B cell (primary cell): Measurements from ENCODE around the gene FSCN2. TPM values are rescaled to one million over a fixed set of nuclear protein-coding genes. Genes with fewer than 3 reads are reported as not detected.

ENCODE experiments used
- ATAC-seq: fragments of 200-7000 bp; cut with Tn5 transposase; one replicate; pipeline ENCODE4 v1.10.0; 2021; ENCODE audit warnings: low read depth, mild to moderate bottlenecking, moderate number of reproducible peaks, moderate library complexity
- CTCF ChIA-PET: fragments of 350-600 bp; sonication (Branson Sonifier 250); formaldehyde crosslinking; loops from one replicate; lab custom pipeline; 2021; ENCODE audit warnings: antibody characterized with exemption, inconsistent platforms; lab: Charles Lee
- POLR2A ChIA-PET: fragments of 350-600 bp; sonication (Branson Sonifier 250); formaldehyde crosslinking; loops from one replicate; lab custom pipeline; 2021; ENCODE audit warnings: antibody characterized with exemption; lab: Charles Lee
- DNase-seq: peaks from one replicate; pipeline ENCODE4 v3.0.0; 2013
- H2AFZ ChIP-seq: 2 replicates; pipeline ENCODE4 v1.6.1; 2012; ENCODE audit warnings: mild to moderate bottlenecking, low read depth, low read length; ENCODE audit not compliant: insufficient read depth, poor library complexity, severe bottlenecking
- H3K27ac ChIP-seq, 2 donors: 1 replicate in 1 of 2; 2 replicates in 1 of 2; pipeline ENCODE4 v1.5.1; 2012 to 2013; ENCODE audit warnings: low read length in 2 of 2, mild to moderate bottlenecking in 2 of 2, moderate library complexity in 1 of 2
- H3K27me3 ChIP-seq, 4 experiments: fragments of 200-600 bp in 1 of 4; sonication (generic) in 1 of 4; replicated peaks in 1 of 4; 1 replicate in 2 of 4; 2 replicates in 2 of 4; pipeline versions ENCODE4 v1.6.1 to v1.7.0; 2013 to 2016; ENCODE audit warnings: low read length in 3 of 4, mild to moderate bottlenecking in 2 of 4, mixed read lengths in 1 of 4, moderate library complexity in 1 of 4; ENCODE audit not compliant: insufficient read depth in 4 of 4, control insufficient read depth in 3 of 4; ENCODE audit errors: control extremely low read depth in 1 of 4
- H3K36me3 ChIP-seq, 2 experiments: replicated peaks in 1 of 2; 1 replicate in 1 of 2; 2 replicates in 1 of 2; pipeline versions ENCODE4 v1.6.1 to v1.7.1; 2013; ENCODE audit warnings: low read length in 1 of 2; ENCODE audit not compliant: insufficient read depth in 2 of 2, control insufficient read depth in 1 of 2; ENCODE audit errors: control extremely low read depth in 1 of 2, extremely low read depth in 1 of 2
- H3K4me1 ChIP-seq, 2 donors: fragments of 200-600 bp in 1 of 2; sonication (generic) in 1 of 2; 1 replicate in 1 of 2; 2 replicates in 1 of 2; pipeline versions ENCODE4 v1.5.1 to v1.6.1; 2013 to 2017; ENCODE audit warnings: low read length in 2 of 2; ENCODE audit not compliant: control insufficient read depth in 2 of 2, insufficient read depth in 2 of 2
- H3K4me2 ChIP-seq: replicated peaks from 2 replicates; pipeline ENCODE3; 2012; ENCODE audit warnings: mild to moderate bottlenecking, low read depth, low read length; ENCODE audit not compliant: poor library complexity, severe bottlenecking
- H3K4me3 ChIP-seq, 5 experiments: fragments of 200-600 bp in 1 of 5; sonication (generic) in 1 of 5; 1 replicate in 3 of 5; 2 replicates in 2 of 5; pipeline versions ENCODE4 v1.5.1 to v1.7.0; 2011 to 2016; ENCODE audit warnings: low read length in 4 of 5, mild to moderate bottlenecking in 4 of 5, low read depth in 2 of 5, control low read depth in 1 of 5, moderate library complexity in 1 of 5; ENCODE audit not compliant: insufficient read depth in 1 of 5; ENCODE audit errors: control extremely low read depth in 1 of 5, extremely low read depth in 1 of 5
- H3K79me2 ChIP-seq: fragments of 200-600 bp; sonication (generic); one replicate; pipeline ENCODE4 v1.6.0; 2016; ENCODE audit warnings: low read length; ENCODE audit not compliant: control insufficient read depth, insufficient read depth
- H3K9ac ChIP-seq: fragments of 200-600 bp; sonication (generic); 2 replicates; pipeline ENCODE4 v1.6.1; 2017; ENCODE audit warnings: mild to moderate bottlenecking, low read length, moderate library complexity
- H3K9me3 ChIP-seq, 3 donors: one replicate each; pipeline versions ENCODE4 v1.6.1 to v1.7.1; 2013; ENCODE audit warnings: low read length in 2 of 3; ENCODE audit not compliant: control insufficient read depth in 2 of 3, insufficient read depth in 1 of 3; ENCODE audit errors: control extremely low read depth in 1 of 3
- H4K20me1 ChIP-seq: 2 replicates; pipeline ENCODE4 v1.6.0; 2012; ENCODE audit warnings: mild to moderate bottlenecking, low read length; ENCODE audit not compliant: insufficient read depth, control insufficient read depth, poor library complexity, severe bottlenecking
- H3K27ac Mint-ChIP-seq: one replicate; pipeline ENCODE4 v1.8.0; 2021; ENCODE audit warnings: mixed read lengths
- H3K27me3 Mint-ChIP-seq: one replicate; pipeline ENCODE4 v1.8.0; 2021; ENCODE audit warnings: mixed read lengths
- H3K4me1 Mint-ChIP-seq: one replicate; pipeline ENCODE4 v1.8.0; 2021; ENCODE audit warnings: mixed read lengths
- H3K4me3 Mint-ChIP-seq: one replicate; pipeline ENCODE4 v1.8.0; 2021; ENCODE audit warnings: mixed read lengths
- H3K9me3 Mint-ChIP-seq: one replicate; pipeline ENCODE4 v1.8.0; 2022; ENCODE audit warnings: mixed read lengths; ENCODE audit not compliant: insufficient read depth
- CTCF ChIP-seq: fragments of 200-600 bp; IDR thresholded peaks from one replicate; pipeline ENCODE4 v1.8.0; 2022; ENCODE audit warnings: antibody characterized with exemption, mild to moderate bottlenecking
- EZH2 ChIP-seq: IDR thresholded peaks from 2 replicates; pipeline ENCODE4 v1.6.1; 2012; ENCODE audit warnings: borderline replicate concordance, low read depth, mild to moderate bottlenecking, moderate library complexity, low read length; ENCODE audit not compliant: insufficient read depth, poor library complexity, severe bottlenecking
- WGBS: methylation state at CpG from one replicate; pipeline ENCODE4 v1.1.5; 2013; ENCODE audit warnings: missing lambda C conversion rate; ENCODE audit not compliant: insufficient coverage; 5-methylcytosine and 5-hydroxymethylcytosine counted together
- intact Hi-C: fragments of 100-400 bp; cut with micrococcal nuclease; formaldehyde crosslinking; loops from one replicate; pipeline ENCODE4 v1.10.0; 2022
- polyA plus RNA-seq: library from polyadenylated mRNA; depleted of rRNA; stranded (reverse); fragments of >200 nt; gene quantifications from 2 replicates; pipeline ENCODE4 v1.2.3, GENCODE V29; 2012
- total RNA-seq, 2 donors: library from RNA; stranded (reverse); fragments of 120-200 nt in 1 of 2; gene quantifications; 1 replicate in 1 of 2; 2 replicates in 1 of 2; pipeline versions ENCODE4 v1.2.3 to v1.2.4, GENCODE V29; 2013 to 2022

The FSCN2 gene
- total and polyA plus RNA-seq, 2 donors (not counting 1 experiment from before 2014, with no cell fraction given), result 6.3 to 12.0 TPM

DNA sequence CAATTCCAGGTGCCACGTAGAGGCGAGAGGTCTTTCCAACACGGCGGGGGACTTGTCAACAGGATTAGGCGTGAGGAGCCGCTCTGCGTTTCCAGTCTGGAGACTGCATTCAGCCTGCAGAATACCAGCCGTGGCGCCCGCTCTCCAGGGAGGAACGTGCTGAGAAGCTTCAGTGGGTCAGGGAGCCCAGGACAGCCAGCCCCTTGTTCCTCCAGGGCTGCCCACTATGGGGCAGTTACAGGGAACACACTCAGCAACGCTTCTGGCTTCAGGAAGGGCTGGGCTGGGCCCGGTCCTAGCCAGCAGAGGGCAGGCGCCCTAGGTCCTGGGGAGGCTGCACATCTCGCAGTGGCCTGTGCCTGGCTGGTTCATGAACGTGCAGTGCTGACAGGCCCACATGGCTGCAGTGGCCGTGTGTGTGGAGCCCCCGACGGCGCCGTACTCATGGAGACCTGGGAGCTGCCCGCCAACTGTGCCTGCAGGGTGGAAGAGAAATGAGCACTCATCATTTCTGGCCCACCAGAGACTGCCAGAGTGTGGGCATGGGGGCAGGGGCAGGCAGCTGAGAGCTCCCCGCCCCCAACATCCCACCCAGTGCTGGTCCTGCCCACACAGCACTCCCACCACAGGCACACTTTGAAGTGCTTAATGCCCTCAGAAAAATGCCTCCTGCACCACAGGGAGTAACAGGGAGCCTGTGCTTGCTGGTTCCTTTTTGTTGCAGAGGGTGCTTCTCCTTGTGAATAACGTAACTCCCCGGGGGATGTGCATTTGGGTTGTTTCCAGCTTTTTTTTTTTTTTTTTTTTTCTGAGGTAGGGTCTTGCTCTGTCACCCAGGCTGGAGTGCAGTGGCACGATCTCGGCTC, 31.0 kb downstream of the FSCN2 start:
- Histone ChIP-seq H3K4me2 (no peak overlapping the region), H3K4me3 (no peak overlapping the region), H3K79me2 (peaks cover 26% of the 10 kb centered on the region), H3K27me3 (no peaks in the 10 kb centered on the region), H4K20me1 (no peaks in the 10 kb centered on the region), H3K36me3 (peaks cover 0 to 38% of the 10 kb centered on the region in 2 experiments), H3K27ac (no peak overlapping the region), H3K9me3 (no peaks in the 10 kb centered on the region), H3K9ac (no peak overlapping the region), H3K4me1 (peaks cover 31 to 51% of the 10 kb centered on the region in 2 donors), H2AFZ (no peak overlapping the region)
- TF ChIP-seq EZH2 (no peak), CTCF (no peak)
- DNase-seq (no peak), ATAC-seq (no peak)
- Mint-ChIP-seq H3K27me3 (no peaks in the 10 kb centered on the region), H3K9me3 (no peaks in the 10 kb centered on the region), H3K4me1 (peaks cover 37% of the 10 kb centered on the region), H3K27ac (no peak overlapping the region), H3K4me3 (no peak overlapping the region)
- POLR2A ChIA-PET, result interaction anchor here (0.7 kb wide), 2 partner anchors 13 to 34 kb away, joined by 12 to 17 read pairs; no protein-coding TSS in a partner anchor
- 92% methylated on average over 23 of the region's 27 CpGs for WGBS
- CTCF ChIA-PET, result no interaction called here
- intact Hi-C loops, result no loop called here

DNA sequence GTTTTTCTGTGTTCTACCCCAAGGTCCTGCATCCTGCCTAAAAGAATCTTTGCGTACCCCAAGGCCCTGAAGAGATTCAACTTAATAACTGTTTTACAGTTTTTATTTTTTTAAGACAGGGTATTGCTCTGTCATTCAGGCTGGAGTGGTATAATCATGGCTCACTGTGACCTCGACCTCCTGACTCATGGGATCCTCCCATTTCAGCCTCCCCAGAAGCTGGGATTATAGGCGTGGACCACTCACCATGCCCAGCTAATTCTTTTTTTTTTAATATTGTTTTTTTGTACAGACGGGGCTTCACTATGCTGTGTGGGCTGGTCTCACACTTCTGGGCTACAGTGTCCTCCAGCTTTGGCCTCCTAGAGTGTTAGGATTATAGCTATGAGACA, 33.3 kb downstream of the FSCN2 start:
- peaks cover 0 to 54% of the 10 kb centered on the region in 2 experiments for H3K36me3 ChIP-seq
- ChIA-PET POLR2A (interaction anchor here (1.8 to 2.5 kb wide), 2 partner anchors 10 to 43 kb away, joined by 6 to 9 read pairs; partner anchors contain the start of gene FAAP100), CTCF (interaction anchor here (0.8 to 2.4 kb wide), 4 partner anchors 40 to 270 kb away, joined by 3 to 10 read pairs (median 4); no protein-coding TSS in a partner anchor)
- TF ChIP-seq CTCF, result no peak
- no peak for TF ChIP-seq EZH2
- H3K9me3 ChIP-seq, result no peaks in the 10 kb centered on the region
- peak overlapping the region; percentile 63 for H2AFZ ChIP-seq
- H3K4me3 ChIP-seq, result peak overlapping the region in 3 of 5 experiments; percentile 5 to 40 (median 19)
- peaks cover 30 to 48% of the 10 kb centered on the region in 2 donors for H3K4me1 ChIP-seq
- Mint-ChIP-seq H3K27ac (peak overlapping the region; percentile 97), H3K4me1 (peaks cover 34% of the 10 kb centered on the region), H3K27me3 (no peaks in the 10 kb centered on the region), H3K4me3 (peak overlapping the region; percentile 82), H3K9me3 (no peaks in the 10 kb centered on the region)
- H3K4me2 ChIP-seq, result peak overlapping the region; percentile 68
- no peak for ATAC-seq
- peak overlapping the region; percentile 48 for H3K9ac ChIP-seq
- H3K79me2 ChIP-seq, result peaks cover 21% of the 10 kb centered on the region
- peak overlapping the region; percentile 75 to 88 for H3K27ac ChIP-seq
- no peaks in the 10 kb centered on the region for H3K27me3 ChIP-seq
- no CpG with 5 or more reads among the region's 4 CpGs for WGBS
- DNase-seq, result no peak
- intact Hi-C loops, result loop anchor here (1.0 to 2.0 kb wide), 2 partner anchors 8 to 37 kb away; no protein-coding TSS in a partner anchor
- H4K20me1 ChIP-seq, result no peaks in the 10 kb centered on the region
